A549 (cell line): ENCODE data around the gene KCNJ1. TPM values are rescaled to one million over a fixed set of nuclear protein-coding genes. Genes with fewer than 3 reads are reported as not detected.

ENCODE experiments used
- ATAC-seq, 2 experiments: fragments of 200-7000 bp in 1 of 2; fragments of >200 bp in 1 of 2; cut with Nextera tagmentation in 1 of 2; cut with Tn5 transposase in 1 of 2; 3 replicates each; pipeline versions ENCODE4 v1.8.0 to v1.9.1; 2018 to 2020; ENCODE audit warnings: mild to moderate bottlenecking in 1 of 2, moderate library complexity in 1 of 2
- CTCF ChIA-PET: fragments of 300-600 bp; sonication (Branson Sonifier 250); formaldehyde crosslinking; extraction: SDS; loops from one replicate; lab custom pipeline; 2021; ENCODE audit warnings: antibody characterized with exemption, inconsistent platforms; lab: Yijun Ruan, JAX
- POLR2A ChIA-PET: fragments of 350-600 bp; formaldehyde crosslinking; extraction: SDS; loops from one replicate; lab custom pipeline; 2021; ENCODE audit warnings: antibody characterized with exemption, inconsistent platforms; lab: Yijun Ruan, JAX
- DNase-seq, 2 experiments: peaks; one replicate each; pipeline versions ENCODE4 v3.0.0 to v3.0.0-alpha.2; 2011 to 2016; ENCODE audit warnings: low read depth in 1 of 2, low spot score in 1 of 2
- FAIRE-seq: peaks from 2 replicates; lab custom pipeline; 2011; peaks lifted over from hg19 to GRCh38; lab: Jason Lieb, UNC
- H3K27ac ChIP-seq, 2 experiments: fragments of >200 bp; sonication (Bioruptor Twin); formaldehyde crosslinking; 3 replicates each; pipeline ENCODE4 v1.5.1; 2016 to 2017
- H3K4me1 ChIP-seq: fragments of >200 bp; sonication (Bioruptor Twin); formaldehyde crosslinking; 3 replicates; pipeline ENCODE4 v1.6.1; 2016
- H3K4me2 ChIP-seq: fragments of >200 bp; sonication (Bioruptor Twin); formaldehyde crosslinking; 3 replicates; pipeline ENCODE4 v1.6.1; 2016
- H3K4me3 ChIP-seq: fragments of >200 bp; sonication (Bioruptor Twin); formaldehyde crosslinking; 3 replicates; pipeline ENCODE4 v1.5.1; 2016
- H3K9me3 ChIP-seq: fragments of >200 bp; sonication (Bioruptor Twin); formaldehyde crosslinking; 3 replicates; pipeline ENCODE4 v1.6.1; 2016
- BHLHE40 ChIP-seq: IDR thresholded peaks from 2 replicates; pipeline ENCODE4 v1.6.1; 2012; ENCODE audit warnings: low read depth, low read length, inconsistent platforms
- CBX8 ChIP-seq: fragments of 200-600 bp; sonication (generic); IDR thresholded peaks from 2 replicates; pipeline ENCODE4 v1.6.1; 2016
- CEBPB ChIP-seq, 2 experiments: fragments of >200 bp in 1 of 2; sonication (Bioruptor Twin) in 1 of 2; formaldehyde crosslinking in 1 of 2; IDR thresholded peaks; 2 replicates each; pipeline ENCODE4 v1.6.1; 2012 to 2016
- CHD2 ChIP-seq: fragments of 150-350 bp; IDR thresholded peaks from 2 replicates; pipeline ENCODE4 v1.6.1; 2014; ENCODE audit warnings: low read length; ENCODE audit not compliant: partially characterized antibody
- CHD4 ChIP-seq: fragments of 200-600 bp; sonication (generic); IDR thresholded peaks from 2 replicates; pipeline ENCODE4 v1.6.1; 2016; ENCODE audit warnings: antibody characterized with exemption, mild to moderate bottlenecking, borderline replicate concordance
- CTCF ChIP-seq: fragments of >200 bp; sonication (Bioruptor Twin); formaldehyde crosslinking; IDR thresholded peaks from 3 replicates; pipeline ENCODE4 v1.5.1; 2016
- EHF ChIP-seq: fragments of 250-450 bp; sonication (Bioruptor Pico); IDR thresholded peaks from 2 replicates; pipeline ENCODE4 v1.5.0; 2020; ENCODE audit warnings: mild to moderate bottlenecking
- EHMT2 ChIP-seq: fragments of 200-600 bp; sonication (generic); IDR thresholded peaks from 2 replicates; pipeline ENCODE4 v1.6.1; 2016; ENCODE audit warnings: antibody characterized with exemption, low read depth, mild to moderate bottlenecking, moderate library complexity
- EP300 ChIP-seq, 2 experiments: fragments of >200 bp; sonication (Bioruptor Twin); formaldehyde crosslinking; IDR thresholded peaks; 2 replicates in 1 of 2; 3 replicates in 1 of 2; pipeline ENCODE4 v1.6.1; 2016 to 2017
- HEYL ChIP-seq: fragments of 250-450 bp; sonication (Bioruptor Pico); IDR thresholded peaks from 2 replicates; pipeline ENCODE4 v1.8.0; 2021; ENCODE audit warnings: mild to moderate bottlenecking, moderate library complexity
- JUNB ChIP-seq: fragments of >200 bp; sonication (Bioruptor Twin); formaldehyde crosslinking; IDR thresholded peaks from 2 replicates; pipeline ENCODE4 v1.6.1; 2016
- PBX3 ChIP-seq: IDR thresholded peaks from 2 replicates; pipeline ENCODE4 v1.6.1; 2012
- PHF8 ChIP-seq: fragments of 200-600 bp; sonication (generic); IDR thresholded peaks from 2 replicates; pipeline ENCODE4 v1.6.1; 2016; ENCODE audit warnings: low read depth, mild to moderate bottlenecking, antibody characterized with exemption, moderate library complexity, borderline replicate concordance
- RAD21 ChIP-seq, 2 experiments: fragments of >200 bp in 1 of 2; sonication (Bioruptor Twin) in 1 of 2; formaldehyde crosslinking in 1 of 2; IDR thresholded peaks in 1 of 2; conservative IDR thresholded peaks in 1 of 2; 2 replicates in 1 of 2; 3 replicates in 1 of 2; pipeline ENCODE4 v1.6.1; 2012 to 2018; ENCODE audit warnings: inconsistent platforms in 1 of 2
- RCOR1 ChIP-seq: fragments of 150-350 bp; IDR thresholded peaks from 2 replicates; pipeline ENCODE4 v1.6.1; 2014; ENCODE audit warnings: antibody characterized with exemption, low read length, low read depth
- SMC3 ChIP-seq: fragments of >200 bp; sonication (Bioruptor Twin); formaldehyde crosslinking; IDR thresholded peaks from 3 replicates; pipeline ENCODE4 v1.6.1; 2018; ENCODE audit warnings: inconsistent platforms
- SREBF2 ChIP-seq: fragments of 450-650 bp; IDR thresholded peaks from 2 replicates; pipeline ENCODE4 v1.6.1; 2014; ENCODE audit warnings: mild to moderate bottlenecking, moderate library complexity
- TP53 ChIP-seq: fragments of 250-450 bp; sonication (Bioruptor Pico); IDR thresholded peaks from 2 replicates; pipeline ENCODE4 v1.5.0; 2021; ENCODE audit warnings: mild to moderate bottlenecking, moderate library complexity
- USF2 ChIP-seq: fragments of 450-650 bp; IDR thresholded peaks from 2 replicates; pipeline ENCODE4 v1.6.1; 2014; ENCODE audit warnings: antibody characterized with exemption
- ZFP36 ChIP-seq: fragments of 450-650 bp; IDR thresholded peaks from 2 replicates; pipeline ENCODE4 v1.6.1; 2014; ENCODE audit warnings: borderline replicate concordance; ENCODE audit not compliant: partially characterized antibody
- WGBS: methylation state at CpG from one replicate; pipeline ENCODE4 v1.1.6; 2017; ENCODE audit errors: missing lambda C conversion rate; 5-methylcytosine and 5-hydroxymethylcytosine counted together
- polyA plus RNA-seq, 4 experiments: library from polyadenylated mRNA; depleted of rRNA in 3 of 4; stranded (reverse); fragments of >200 nt; fragmentation: RNase III in 1 of 4; extraction: RNeasy Plus Mini Kit Qiagen cat#74134 plus additional on column Dnase treatment in 1 of 4; gene quantifications; 2 replicates in 3 of 4; 3 replicates in 1 of 4; pipeline ENCODE4 v1.2.3, GENCODE V29; 2011 to 2017
- TF ChIP-seq, protein P1 (sequence below): IDR thresholded peaks from 2 replicates; pipeline ENCODE4 v1.6.1; 2012
- TF ChIP-seq, protein P2 (sequence below): fragments of 150-350 bp; IDR thresholded peaks from 2 replicates; pipeline ENCODE4 v1.6.1; 2014; ENCODE audit warnings: low read depth, mild to moderate bottlenecking, low read length
- TF ChIP-seq, protein P3 (sequence below): fragments of >200 bp; sonication (Bioruptor Twin); formaldehyde crosslinking; IDR thresholded peaks from 2 replicates; pipeline ENCODE4 v1.6.1; 2016

Gene KCNJ1
- polyA plus RNA-seq, 2 of the 4 experiments (the other 2 are of a cell fraction): 0.12 TPM; not detected in 1

DNA sequence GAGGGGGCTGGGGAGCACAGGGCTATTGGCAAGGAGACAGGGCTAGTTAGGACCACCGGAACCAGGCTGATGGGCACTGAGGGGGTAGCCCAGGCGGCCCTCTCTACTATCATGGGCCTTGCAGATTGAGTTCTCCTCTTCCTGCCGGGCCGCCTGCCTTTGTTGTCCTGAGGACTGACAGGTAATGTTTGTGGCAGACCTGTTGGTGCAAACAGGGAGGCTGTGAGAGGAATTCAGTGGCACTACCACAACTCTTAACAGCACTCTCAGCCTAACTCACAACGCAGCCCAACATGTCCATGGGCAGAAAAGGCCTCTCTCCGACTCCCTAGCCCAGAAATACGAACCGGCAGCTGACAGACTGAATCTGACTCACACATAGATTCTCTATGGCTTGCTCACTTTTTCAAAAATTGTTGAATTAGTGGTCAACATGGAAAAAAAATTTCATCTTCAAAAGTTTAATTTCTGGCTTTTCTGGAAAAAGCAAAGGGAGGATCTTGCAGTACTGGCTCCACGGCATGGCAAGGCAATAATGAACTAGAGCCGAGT is 35.5 kb upstream of the KCNJ1 start:
- no peak overlapping the region for H3K4me2 ChIP-seq
- ChIA-PET CTCF (interaction anchor here (1.0 to 2.5 kb wide), 2 partner anchors 18 to 49 kb away, joined by 3 to 15 read pairs; no protein-coding TSS in a partner anchor), POLR2A (no interaction called here)
- no peak overlapping the region for H3K4me3 ChIP-seq
- FAIRE-seq (no peak), DNase-seq (no peak), ATAC-seq (no peak)
- H3K27ac ChIP-seq: no peak overlapping the region
- no peaks in the 10 kb centered on the region; the same call in 2 of the 3 replicates for H3K4me1 ChIP-seq
- H3K9me3 ChIP-seq: no peaks in the 10 kb centered on the region
- WGBS: 94% methylated on average over 9 of the region's 10 CpGs
- no peak for TF ChIP-seq SMC3
- TF ChIP-seq JUNB: no peak
- TF ChIP-seq, protein P1, sequence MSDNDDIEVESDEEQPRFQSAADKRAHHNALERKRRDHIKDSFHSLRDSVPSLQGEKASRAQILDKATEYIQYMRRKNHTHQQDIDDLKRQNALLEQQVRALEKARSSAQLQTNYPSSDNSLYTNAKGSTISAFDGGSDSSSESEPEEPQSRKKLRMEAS: no peak
- no peak for TF ChIP-seq CHD2
- no peak for TF ChIP-seq HEYL
- no peak for TF ChIP-seq CBX8
- no peak for TF ChIP-seq PBX3
- TF ChIP-seq, protein P2, sequence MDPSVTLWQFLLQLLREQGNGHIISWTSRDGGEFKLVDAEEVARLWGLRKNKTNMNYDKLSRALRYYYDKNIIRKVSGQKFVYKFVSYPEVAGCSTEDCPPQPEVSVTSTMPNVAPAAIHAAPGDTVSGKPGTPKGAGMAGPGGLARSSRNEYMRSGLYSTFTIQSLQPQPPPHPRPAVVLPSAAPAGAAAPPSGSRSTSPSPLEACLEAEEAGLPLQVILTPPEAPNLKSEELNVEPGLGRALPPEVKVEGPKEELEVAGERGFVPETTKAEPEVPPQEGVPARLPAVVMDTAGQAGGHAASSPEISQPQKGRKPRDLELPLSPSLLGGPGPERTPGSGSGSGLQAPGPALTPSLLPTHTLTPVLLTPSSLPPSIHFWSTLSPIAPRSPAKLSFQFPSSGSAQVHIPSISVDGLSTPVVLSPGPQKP: no peak
- TF ChIP-seq, protein P3, sequence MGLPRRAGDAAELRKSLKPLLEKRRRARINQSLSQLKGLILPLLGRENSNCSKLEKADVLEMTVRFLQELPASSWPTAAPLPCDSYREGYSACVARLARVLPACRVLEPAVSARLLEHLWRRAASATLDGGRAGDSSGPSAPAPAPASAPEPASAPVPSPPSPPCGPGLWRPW: no peak
- no peak for TF ChIP-seq BHLHE40
- TF ChIP-seq USF2: no peak
- no peak for TF ChIP-seq TP53 (CRISPR knock-in tag)
- TF ChIP-seq EHMT2: no peak
- no peak for TF ChIP-seq RCOR1
- TF ChIP-seq ZFP36: no peak
- TF ChIP-seq RAD21 (conservative IDR thresholded peaks at IDR 0.05 in 1 of 2, IDR thresholded peaks at IDR 0.05 in 1 of 2): no peak
- no peak for TF ChIP-seq PHF8

DNA sequence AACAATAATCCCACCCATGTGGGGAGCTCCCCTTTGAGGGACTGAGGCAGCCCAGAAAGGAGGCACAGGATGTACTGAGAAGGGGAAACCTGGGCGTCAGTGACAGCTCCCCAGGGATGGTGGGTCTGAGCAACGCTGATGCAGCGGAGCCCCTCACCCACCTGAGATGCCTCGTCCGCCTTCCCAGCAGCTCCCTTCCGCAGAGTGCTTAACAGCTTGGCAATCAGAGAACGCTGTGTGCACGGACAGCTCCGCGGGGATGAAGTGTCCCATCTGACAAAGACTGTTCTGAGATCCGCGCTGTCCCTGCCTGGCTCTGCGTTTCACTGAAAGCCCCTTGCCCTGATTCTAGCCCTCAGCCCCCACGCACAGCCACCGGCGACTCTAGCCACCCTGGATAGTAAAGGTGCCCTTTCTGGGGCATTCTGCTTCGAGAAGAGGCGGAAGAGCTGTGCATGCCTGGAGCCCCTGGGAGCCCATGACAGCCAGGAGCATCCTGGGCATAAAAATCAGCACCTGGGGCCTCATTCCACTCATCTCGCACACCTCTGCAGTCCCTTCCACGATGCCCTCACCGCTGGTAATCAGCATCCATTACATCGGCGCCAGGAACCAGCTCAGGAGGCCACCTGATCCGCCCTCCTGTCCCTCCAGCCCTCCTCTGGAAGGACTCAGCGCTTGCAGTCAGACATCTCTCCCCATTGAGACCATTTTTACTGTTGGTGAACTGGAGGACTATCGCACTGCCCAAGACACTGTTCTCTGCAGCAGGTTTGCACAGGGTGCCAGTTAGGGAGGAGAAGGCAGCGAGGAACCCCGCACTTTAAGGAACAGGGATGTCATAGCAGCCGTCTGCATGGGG is 34.8 kb upstream of the KCNJ1 start:
- CTCF ChIA-PET: interaction anchor here (1.5 to 2.5 kb wide), 2 partner anchors 17 to 55 kb away, joined by 4 to 15 read pairs; no protein-coding TSS in a partner anchor
- 85% methylated on average over 22 of the region's 29 CpGs for WGBS
- Histone ChIP-seq H3K4me1 (no peaks in the 10 kb centered on the region), H3K4me2 (no peak overlapping the region), H3K27ac (no peak overlapping the region), H3K4me3 (no peak overlapping the region), H3K9me3 (no peaks in the 10 kb centered on the region)
- no peak for TF ChIP-seq CHD4
- TF ChIP-seq EP300 (IDR thresholded peaks at IDR 0.05): no peak
- TF ChIP-seq EHF (CRISPR knock-in tag): no peak
- no peak for TF ChIP-seq SREBF2
- TF ChIP-seq, protein P2: no peak
- TF ChIP-seq CEBPB (IDR thresholded peaks at IDR 0.05): no peak
- no peak for TF ChIP-seq CTCF
- POLR2A ChIA-PET: no interaction called here
- DNase-seq: no peak
- no peak for ATAC-seq
- FAIRE-seq: no peak
